K562 (cell line): ENCODE data around the gene WDR1. TPM values are rescaled to one million over a fixed set of nuclear protein-coding genes. Genes with fewer than 3 reads are reported as not detected.

Experiments
- ATAC-seq: fragments of 200-7000 bp; cut with Tn5 transposase; 3 replicates; pipeline ENCODE4 v1.9.1; 2020; ENCODE audit warnings: moderate library complexity
- BruUV-seq: library from RNA; stranded (reverse); fragments of 400-500 nt; replicated peaks from 2 replicates; lab custom pipeline; 2021; lab: Mats Ljungman, UMichigan
- CTCF ChIA-PET: fragments of 300-600 bp; formaldehyde crosslinking; extraction: SDS; loops from one replicate; lab custom pipeline; 2021; ENCODE audit warnings: low intra/inter-chr PET ratio; lab: Yijun Ruan, JAX
- POLR2A ChIA-PET: fragments of 300-600, 350-650 bp; sonication (Branson Sonifier 250); formaldehyde crosslinking; extraction: SDS; loops from one replicate; lab custom pipeline; 2021; ENCODE audit warnings: antibody characterized with exemption, inconsistent platforms; lab: Yijun Ruan, JAX
- DNase-seq, 4 experiments: peaks; one replicate each; pipeline versions ENCODE4 v3.0.0 to v3.0.0-alpha.2; 2011 to 2018; ENCODE audit warnings: low spot score in 3 of 4, mixed read lengths in 3 of 4; ENCODE audit errors: extremely low read depth in 1 of 4
- FAIRE-seq: peaks from 2 replicates; lab custom pipeline; 2011; peaks lifted over from hg19 to GRCh38; lab: Jason Lieb, UNC
- H2AFZ ChIP-seq: 2 replicates; pipeline ENCODE4 v1.6.0; 2011; ENCODE audit warnings: low read depth, low read length, control low read depth, inconsistent platforms
- H3K27ac ChIP-seq: fragments of 200-600 bp; 3 replicates; pipeline ENCODE4 v1.8.0; 2011; ENCODE audit warnings: low read depth, mild to moderate bottlenecking, control low read depth, inconsistent platforms, low read length, moderate library complexity, mixed read lengths; ENCODE audit errors: extremely low read depth
- H3K27me3 ChIP-seq, 2 experiments: fragments of 300-600 bp in 1 of 2; 2 replicates in 1 of 2; 3 replicates in 1 of 2; pipeline versions ENCODE4 v1.6.0 to v1.8.0; 2011; ENCODE audit warnings: inconsistent platforms in 2 of 2, low read length in 2 of 2, mild to moderate bottlenecking in 1 of 2, mixed read lengths in 1 of 2, moderate library complexity in 1 of 2; ENCODE audit not compliant: control insufficient read depth in 2 of 2, insufficient read depth in 2 of 2
- H3K36me3 ChIP-seq: fragments of 300-600 bp; 3 replicates; pipeline ENCODE4 v1.8.0; 2011; ENCODE audit warnings: mild to moderate bottlenecking, low read length, inconsistent platforms; ENCODE audit not compliant: control insufficient read depth, insufficient read depth
- H3K4me1 ChIP-seq, 2 experiments: fragments of 200-600 bp in 1 of 2; replicated peaks in 1 of 2; 2 replicates in 1 of 2; 3 replicates in 1 of 2; pipeline versions ENCODE4 v1.5.1 to v1.8.0; 2011; ENCODE audit warnings: inconsistent platforms in 2 of 2, low read length in 2 of 2, mild to moderate bottlenecking in 1 of 2, mixed read lengths in 1 of 2, moderate library complexity in 1 of 2; ENCODE audit not compliant: control insufficient read depth in 2 of 2, insufficient read depth in 2 of 2
- H3K4me2 ChIP-seq: 2 replicates; pipeline ENCODE4 v1.6.1; 2011; ENCODE audit warnings: low read length, control low read depth, inconsistent platforms, mixed read lengths; ENCODE audit not compliant: insufficient read depth
- H3K4me3 ChIP-seq: fragments of 200-600 bp; sonication (generic), shearing (Covaris generic); 2 replicates; pipeline ENCODE4 v1.5.1; 2016; ENCODE audit warnings: control low read depth, inconsistent platforms
- H3K79me2 ChIP-seq: fragments of 200-600 bp; 3 replicates; pipeline ENCODE4 v1.8.0; 2011; ENCODE audit warnings: low read length, inconsistent platforms; ENCODE audit not compliant: control insufficient read depth, insufficient read depth
- H3K9ac ChIP-seq, 2 experiments: 2 replicates each; pipeline versions ENCODE4 v1.6.0 to v1.6.1; 2011; ENCODE audit warnings: low read depth in 2 of 2, low read length in 2 of 2, control low read depth in 1 of 2, inconsistent platforms in 1 of 2, mild to moderate bottlenecking in 1 of 2, mixed read lengths in 1 of 2; ENCODE audit not compliant: insufficient read depth in 1 of 2
- H3K9me1 ChIP-seq: one replicate; pipeline ENCODE4 v1.6.0; 2011; ENCODE audit warnings: inconsistent platforms, mild to moderate bottlenecking, low read length, moderate library complexity; ENCODE audit not compliant: control insufficient read depth, insufficient read depth
- H3K9me3 ChIP-seq: replicated peaks from 2 replicates; pipeline ENCODE4 v1.5.1; 2011; ENCODE audit warnings: low read depth, low read length, inconsistent platforms; ENCODE audit not compliant: control insufficient read depth, insufficient read depth
- H4K20me1 ChIP-seq: replicated peaks from 2 replicates; pipeline ENCODE4 v1.6.1; 2011; ENCODE audit warnings: low read length, inconsistent platforms, mixed read lengths; ENCODE audit not compliant: control insufficient read depth, insufficient read depth
- C11orf30 ChIP-seq: fragments of 450-650 bp; IDR thresholded peaks from 2 replicates; pipeline ENCODE4 v1.6.1; 2016; ENCODE audit warnings: low read depth, mild to moderate bottlenecking
- CREB1 ChIP-seq, 2 experiments: sonication (generic) in 1 of 2; formaldehyde crosslinking in 1 of 2; IDR thresholded peaks; 2 replicates each; pipeline versions ENCODE4 v1.6.1 to v1.8.0; 2012 to 2022; ENCODE audit warnings: inconsistent platforms in 1 of 2, mild to moderate bottlenecking in 1 of 2, missing genetic modification reagents in 1 of 2, moderate library complexity in 1 of 2
- CREBBP ChIP-seq: IDR thresholded peaks from one replicate; pipeline ENCODE4 v1.6.1; 2012; ENCODE audit warnings: low read depth, mild to moderate bottlenecking, control low read depth, inconsistent platforms, low read length
- CTBP1 ChIP-seq: fragments of 450-650 bp; IDR thresholded peaks from 2 replicates; pipeline ENCODE4 v1.6.1; 2016; ENCODE audit warnings: borderline replicate concordance
- FOSL1 ChIP-seq: fragments of 200-800 bp; sonication (Bioruptor generic); conservative IDR thresholded peaks from 2 replicates; pipeline ENCODE4 v1.6.1; 2016; ENCODE audit warnings: missing genetic modification characterization, missing compliant biosample characterization
- FOXK1 ChIP-seq: sonication (generic); formaldehyde crosslinking; IDR thresholded peaks from 2 replicates; pipeline ENCODE4 v1.8.0; 2022; ENCODE audit warnings: missing genetic modification reagents, mild to moderate bottlenecking, borderline replicate concordance
- GABPB1 ChIP-seq: sonication (generic); formaldehyde crosslinking; IDR thresholded peaks from 2 replicates; pipeline ENCODE4 v1.8.0; 2022; ENCODE audit warnings: mild to moderate bottlenecking, missing genetic modification reagents
- MCM7 ChIP-seq, 2 experiments: fragments of 450-650 bp; IDR thresholded peaks; 2 replicates each; pipeline ENCODE4 v1.6.1; 2016 to 2018
- MXI1 ChIP-seq: IDR thresholded peaks from 2 replicates; pipeline ENCODE4 v1.6.1; 2011; ENCODE audit warnings: low read depth, mild to moderate bottlenecking, improper control_type of control experiment, low read length
- NCOA4 ChIP-seq: fragments of 450-650 bp; IDR thresholded peaks from 2 replicates; pipeline ENCODE4 v1.6.1; 2018; ENCODE audit warnings: mild to moderate bottlenecking; ENCODE audit not compliant: partially characterized antibody
- SMC3 ChIP-seq: conservative IDR thresholded peaks from 2 replicates; pipeline ENCODE4 v1.6.1; 2011; ENCODE audit warnings: low read depth, low read length, improper control_type of control experiment; ENCODE audit not compliant: insufficient read depth
- ZBED1 ChIP-seq: IDR thresholded peaks from 2 replicates; pipeline ENCODE4 v1.6.1; 2014
- ZNF41 ChIP-seq: fragments of 250-450 bp; sonication (Bioruptor Pico); conservative IDR thresholded peaks from 2 replicates; pipeline ENCODE4 v1.4.0; 2020; ENCODE audit warnings: mild to moderate bottlenecking
- ZNF431 ChIP-seq: sonication (generic); formaldehyde crosslinking; IDR thresholded peaks from 2 replicates; pipeline ENCODE4 v1.8.0; 2022; ENCODE audit warnings: mild to moderate bottlenecking, missing genetic modification reagents
- whole genome bisulfite sequencing: fragments of 100-300 bp; shearing (Covaris generic); methylation state at CpG from one replicate; pipeline ENCODE4 v1.1.6; 2016; ENCODE audit warnings: low coverage, mixed read lengths; ENCODE audit not compliant: insufficient coverage; ENCODE audit errors: missing lambda C conversion rate; 5-methylcytosine and 5-hydroxymethylcytosine counted together
- in situ Hi-C: fragments of 300-500 bp; cut with MboI; formaldehyde crosslinking; loops from 4 replicates; pipeline ENCODE4 v1.15.0; 2018; ENCODE audit warnings: inconsistent platforms, mixed read lengths
- intact Hi-C: fragments of 100-400 bp; cut with micrococcal nuclease; formaldehyde crosslinking; loops from 2 replicates; pipeline ENCODE4 v1.14.2; 2022
- polyA plus RNA-seq, 8 experiments: library from polyadenylated mRNA; depleted of rRNA in 4 of 8; stranded (reverse) in 5 of 8; unstranded in 3 of 8; fragments of >200 nt; fragmentation: Nextera tagmentation in 2 of 8; fragmentation: Illumina TruSeq in 1 of 8; extraction: Ambion mirVana in 2 of 8; extraction: Trizol in 1 of 8; gene quantifications; 2 replicates each; pipeline versions ENCODE4 v1.2.1 to v1.2.3, GENCODE V29; 2011 to 2014; ENCODE audit warnings: inconsistent platforms in 1 of 8, missing spikeins in 1 of 8
- total RNA-seq, 7 experiments: library from RNA; depleted of rRNA in 6 of 7; stranded (reverse); fragments of >200 nt in 6 of 7; fragmentation: Illumina TruSeq in 2 of 7; extraction: Trizol in 2 of 7; gene quantifications; 2 replicates each; pipeline versions ENCODE4 v1.2.1 to v1.2.3, GENCODE V29; 2011 to 2021; ENCODE audit warnings: low replicate concordance in 1 of 7
- TF ChIP-seq, protein P1 (sequence below), 3 experiments: fragments of 200-800 bp in 1 of 3; fragments of 250-450 bp in 1 of 3; fragments of 450-650 bp in 1 of 3; sonication (Bioruptor Pico) in 1 of 3; sonication (Bioruptor generic) in 1 of 3; formaldehyde crosslinking in 1 of 3; IDR thresholded peaks; 2 replicates each; pipeline versions ENCODE4 v1.6.1 to v1.8.0; 2016 to 2022; ENCODE audit warnings: mild to moderate bottlenecking in 2 of 3, missing genetic modification characterization in 2 of 3, missing compliant biosample characterization in 1 of 3, moderate library complexity in 1 of 3
- TF ChIP-seq, protein P2 (sequence below): sonication (generic); formaldehyde crosslinking; IDR thresholded peaks from 2 replicates; pipeline ENCODE4 v1.8.1; 2023; ENCODE audit warnings: mild to moderate bottlenecking, missing genetic modification reagents
- TF ChIP-seq, protein P3 (sequence below): fragments of 450-650 bp; IDR thresholded peaks from 2 replicates; pipeline ENCODE4 v1.6.1; 2016; ENCODE audit warnings: antibody characterized with exemption

WDR1 gene
- total and polyA plus RNA-seq, 9 of the 15 experiments (the other 6 are each of a cell fraction or from before 2014, with no cell fraction given): 16.1 to 213 (median 125) TPM

DNA sequence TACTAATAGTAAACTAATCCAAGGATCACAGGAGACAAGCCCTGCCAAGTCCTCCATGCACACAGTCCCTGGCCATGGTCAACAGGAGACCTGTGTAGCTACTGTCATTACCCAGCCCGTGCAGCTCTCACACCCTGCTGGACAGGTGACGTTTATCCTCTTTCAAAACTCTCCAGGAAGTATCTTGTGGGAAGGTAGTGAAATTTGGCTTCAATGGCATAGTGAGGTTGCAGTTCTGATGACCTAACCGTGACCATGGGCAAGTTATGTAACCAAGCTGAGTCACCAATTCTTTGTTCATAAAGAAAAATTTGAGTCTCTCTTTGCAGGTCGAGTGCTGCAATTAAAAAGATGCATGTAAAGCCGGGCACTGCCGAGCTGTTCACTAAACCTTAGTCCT, 84.0 kb downstream of the WDR1 start:
- H4K20me1 ChIP-seq: no peaks in the 10 kb centered on the region; the same call in 1 of the 2 replicates
- H3K79me2 ChIP-seq: no peaks in the 10 kb centered on the region
- no peak overlapping the region for H2AFZ ChIP-seq
- ChIA-PET POLR2A (interaction anchor here (0.9 to 1.4 kb wide), 2 partner anchors 8 to 75 kb away, joined by 3 read pairs; no protein-coding TSS in a partner anchor), CTCF (no interaction called here)
- WGBS: 5% methylated on average over 6 of the region's 6 CpGs
- peaks cover 7 to 14% of the 10 kb centered on the region in 2 experiments; a peak in 4 of 5 replicates for H3K4me1 ChIP-seq
- H3K9me3 ChIP-seq: no peaks in the 10 kb centered on the region
- ATAC-seq (no peak; the same call in 2 of the 3 replicates), DNase-seq (no peak), FAIRE-seq (no peak)
- intact Hi-C loops (no loop called here), in situ Hi-C loops (no loop called here)
- BruUV-seq: no TSS peak
- H3K4me2 ChIP-seq: no peak overlapping the region; the same call in 1 of the 2 replicates
- no peaks in the 10 kb centered on the region for H3K9me1 ChIP-seq
- H3K9ac ChIP-seq: no peak overlapping the region
- H3K27me3 ChIP-seq: peaks cover 13 to 55% of the 10 kb centered on the region in 2 experiments; a peak in 4 of 5 replicates
- no peak overlapping the region for H3K4me3 ChIP-seq
- no peaks in the 10 kb centered on the region for H3K36me3 ChIP-seq
- no peak overlapping the region for H3K27ac ChIP-seq
- no peak for TF ChIP-seq MXI1
- TF ChIP-seq ZNF431: no peak
- no peak for TF ChIP-seq CTBP1
- TF ChIP-seq CREB1 (IDR thresholded peaks at IDR 0.05): no peak
- no peak for TF ChIP-seq CREB1 (CRISPR knock-in tag; IDR thresholded peaks at IDR 0.05)
- TF ChIP-seq FOSL1: peak; percentile 64
- no peak for TF ChIP-seq GABPB1 (CRISPR knock-in tag)
- TF ChIP-seq ZBED1: no peak
- TF ChIP-seq CREBBP: no peak
- no peak for TF ChIP-seq MCM7 (IDR thresholded peaks at IDR 0.05)
- TF ChIP-seq, protein P1, sequence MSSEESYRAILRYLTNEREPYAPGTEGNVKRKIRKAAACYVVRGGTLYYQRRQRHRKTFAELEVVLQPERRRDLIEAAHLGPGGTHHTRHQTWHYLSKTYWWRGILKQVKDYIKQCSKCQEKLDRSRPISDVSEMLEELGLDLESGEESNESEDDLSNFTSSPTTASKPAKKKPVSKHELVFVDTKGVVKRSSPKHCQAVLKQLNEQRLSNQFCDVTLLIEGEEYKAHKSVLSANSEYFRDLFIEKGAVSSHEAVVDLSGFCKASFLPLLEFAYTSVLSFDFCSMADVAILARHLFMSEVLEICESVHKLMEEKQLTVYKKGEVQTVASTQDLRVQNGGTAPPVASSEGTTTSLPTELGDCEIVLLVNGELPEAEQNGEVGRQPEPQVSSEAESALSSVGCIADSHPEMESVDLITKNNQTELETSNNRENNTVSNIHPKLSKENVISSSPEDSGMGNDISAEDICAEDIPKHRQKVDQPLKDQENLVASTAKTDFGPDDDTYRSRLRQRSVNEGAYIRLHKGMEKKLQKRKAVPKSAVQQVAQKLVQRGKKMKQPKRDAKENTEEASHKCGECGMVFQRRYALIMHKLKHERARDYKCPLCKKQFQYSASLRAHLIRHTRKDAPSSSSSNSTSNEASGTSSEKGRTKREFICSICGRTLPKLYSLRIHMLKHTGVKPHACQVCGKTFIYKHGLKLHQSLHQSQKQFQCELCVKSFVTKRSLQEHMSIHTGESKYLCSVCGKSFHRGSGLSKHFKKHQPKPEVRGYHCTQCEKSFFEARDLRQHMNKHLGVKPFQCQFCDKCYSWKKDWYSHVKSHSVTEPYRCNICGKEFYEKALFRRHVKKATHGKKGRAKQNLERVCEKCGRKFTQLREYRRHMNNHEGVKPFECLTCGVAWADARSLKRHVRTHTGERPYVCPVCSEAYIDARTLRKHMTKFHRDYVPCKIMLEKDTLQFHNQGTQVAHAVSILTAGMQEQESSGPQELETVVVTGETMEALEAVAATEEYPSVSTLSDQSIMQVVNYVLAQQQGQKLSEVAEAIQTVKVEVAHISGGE (CRISPR knock-in tag; IDR thresholded peaks at IDR 0.05): no peak
- 0 out of 2 replicates have a peak, but pooled peaks have one; percentile 8 for TF ChIP-seq C11orf30
- TF ChIP-seq SMC3: no peak
- TF ChIP-seq, protein P2, sequence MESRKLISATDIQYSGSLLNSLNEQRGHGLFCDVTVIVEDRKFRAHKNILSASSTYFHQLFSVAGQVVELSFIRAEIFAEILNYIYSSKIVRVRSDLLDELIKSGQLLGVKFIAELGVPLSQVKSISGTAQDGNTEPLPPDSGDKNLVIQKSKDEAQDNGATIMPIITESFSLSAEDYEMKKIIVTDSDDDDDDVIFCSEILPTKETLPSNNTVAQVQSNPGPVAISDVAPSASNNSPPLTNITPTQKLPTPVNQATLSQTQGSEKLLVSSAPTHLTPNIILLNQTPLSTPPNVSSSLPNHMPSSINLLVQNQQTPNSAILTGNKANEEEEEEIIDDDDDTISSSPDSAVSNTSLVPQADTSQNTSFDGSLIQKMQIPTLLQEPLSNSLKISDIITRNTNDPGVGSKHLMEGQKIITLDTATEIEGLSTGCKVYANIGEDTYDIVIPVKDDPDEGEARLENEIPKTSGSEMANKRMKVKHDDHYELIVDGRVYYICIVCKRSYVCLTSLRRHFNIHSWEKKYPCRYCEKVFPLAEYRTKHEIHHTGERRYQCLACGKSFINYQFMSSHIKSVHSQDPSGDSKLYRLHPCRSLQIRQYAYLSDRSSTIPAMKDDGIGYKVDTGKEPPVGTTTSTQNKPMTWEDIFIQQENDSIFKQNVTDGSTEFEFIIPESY (CRISPR knock-in tag): no peak
- TF ChIP-seq, protein P3, sequence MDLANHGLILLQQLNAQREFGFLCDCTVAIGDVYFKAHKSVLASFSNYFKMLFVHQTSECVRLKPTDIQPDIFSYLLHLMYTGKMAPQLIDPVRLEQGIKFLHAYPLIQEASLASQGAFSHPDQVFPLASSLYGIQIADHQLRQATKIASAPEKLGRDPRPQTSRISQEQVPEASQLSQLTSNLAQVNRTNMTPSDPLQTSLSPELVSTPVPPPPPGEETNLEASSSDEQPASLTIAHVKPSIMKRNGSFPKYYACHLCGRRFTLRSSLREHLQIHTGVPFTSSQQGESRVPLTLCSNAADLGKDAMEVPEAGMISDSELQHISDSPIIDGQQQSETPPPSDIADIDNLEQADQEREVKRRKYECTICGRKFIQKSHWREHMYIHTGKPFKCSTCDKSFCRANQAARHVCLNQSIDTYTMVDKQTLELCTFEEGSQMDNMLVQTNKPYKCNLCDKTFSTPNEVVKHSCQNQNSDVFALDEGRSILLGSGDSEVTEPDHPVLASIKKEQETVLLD: no peak
- TF ChIP-seq ZNF41 (CRISPR knock-in tag): no peak
- no peak for TF ChIP-seq FOXK1
- no peak for TF ChIP-seq NCOA4
